ENCODE data around the gene CEMIP2.

Gene CEMIP2

DNA sequence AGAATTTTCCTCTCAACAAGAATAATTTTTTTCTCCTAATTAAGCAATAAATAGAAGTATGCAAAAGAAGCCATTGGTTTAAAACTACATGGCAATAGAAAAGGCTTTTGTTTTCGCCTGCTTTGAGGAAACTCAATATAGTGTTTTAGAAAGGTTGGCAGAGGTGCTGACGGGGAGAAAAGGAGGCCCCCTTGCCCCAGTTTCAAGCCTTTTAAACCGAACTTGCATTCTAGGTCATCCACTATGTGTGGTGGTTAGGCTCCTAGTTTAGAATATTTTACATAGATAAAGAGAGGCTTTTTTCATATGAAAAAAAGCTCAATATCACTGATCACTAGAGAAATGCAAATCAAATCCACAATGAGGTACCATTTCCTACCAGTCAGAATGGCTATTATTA, 33.5 kb upstream of the CEMIP2 start:
- TF ChIP-seq, protein P1, sequence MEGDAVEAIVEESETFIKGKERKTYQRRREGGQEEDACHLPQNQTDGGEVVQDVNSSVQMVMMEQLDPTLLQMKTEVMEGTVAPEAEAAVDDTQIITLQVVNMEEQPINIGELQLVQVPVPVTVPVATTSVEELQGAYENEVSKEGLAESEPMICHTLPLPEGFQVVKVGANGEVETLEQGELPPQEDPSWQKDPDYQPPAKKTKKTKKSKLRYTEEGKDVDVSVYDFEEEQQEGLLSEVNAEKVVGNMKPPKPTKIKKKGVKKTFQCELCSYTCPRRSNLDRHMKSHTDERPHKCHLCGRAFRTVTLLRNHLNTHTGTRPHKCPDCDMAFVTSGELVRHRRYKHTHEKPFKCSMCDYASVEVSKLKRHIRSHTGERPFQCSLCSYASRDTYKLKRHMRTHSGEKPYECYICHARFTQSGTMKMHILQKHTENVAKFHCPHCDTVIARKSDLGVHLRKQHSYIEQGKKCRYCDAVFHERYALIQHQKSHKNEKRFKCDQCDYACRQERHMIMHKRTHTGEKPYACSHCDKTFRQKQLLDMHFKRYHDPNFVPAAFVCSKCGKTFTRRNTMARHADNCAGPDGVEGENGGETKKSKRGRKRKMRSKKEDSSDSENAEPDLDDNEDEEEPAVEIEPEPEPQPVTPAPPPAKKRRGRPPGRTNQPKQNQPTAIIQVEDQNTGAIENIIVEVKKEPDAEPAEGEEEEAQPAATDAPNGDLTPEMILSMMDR (conservative IDR thresholded peaks at IDR 0.05), result no peak
- no peak overlapping the region for H3K27ac ChIP-seq

DNA sequence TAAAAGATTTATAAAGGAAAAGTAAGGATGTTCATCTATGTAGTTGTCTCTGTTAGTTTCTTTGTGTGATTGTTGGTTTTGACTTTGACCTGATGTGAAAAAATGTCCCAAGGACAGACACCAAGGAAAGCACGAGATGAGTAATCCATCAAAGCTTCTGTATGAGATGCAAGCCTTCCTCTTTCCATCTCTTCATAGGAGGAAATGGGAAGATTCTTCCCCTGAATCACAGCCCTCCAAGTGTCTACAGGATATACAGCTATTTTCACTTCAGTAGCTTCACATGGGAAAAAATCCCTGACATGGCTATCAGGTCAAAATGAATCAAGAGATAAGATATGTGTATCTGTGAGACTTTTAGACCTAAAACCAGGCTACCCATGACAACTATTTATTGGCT, 29.0 kb upstream of the CEMIP2 start:
- TF ChIP-seq, protein P1 (conservative IDR thresholded peaks at IDR 0.05), result no peak
- H3K27ac ChIP-seq, result no peak overlapping the region

DNA sequence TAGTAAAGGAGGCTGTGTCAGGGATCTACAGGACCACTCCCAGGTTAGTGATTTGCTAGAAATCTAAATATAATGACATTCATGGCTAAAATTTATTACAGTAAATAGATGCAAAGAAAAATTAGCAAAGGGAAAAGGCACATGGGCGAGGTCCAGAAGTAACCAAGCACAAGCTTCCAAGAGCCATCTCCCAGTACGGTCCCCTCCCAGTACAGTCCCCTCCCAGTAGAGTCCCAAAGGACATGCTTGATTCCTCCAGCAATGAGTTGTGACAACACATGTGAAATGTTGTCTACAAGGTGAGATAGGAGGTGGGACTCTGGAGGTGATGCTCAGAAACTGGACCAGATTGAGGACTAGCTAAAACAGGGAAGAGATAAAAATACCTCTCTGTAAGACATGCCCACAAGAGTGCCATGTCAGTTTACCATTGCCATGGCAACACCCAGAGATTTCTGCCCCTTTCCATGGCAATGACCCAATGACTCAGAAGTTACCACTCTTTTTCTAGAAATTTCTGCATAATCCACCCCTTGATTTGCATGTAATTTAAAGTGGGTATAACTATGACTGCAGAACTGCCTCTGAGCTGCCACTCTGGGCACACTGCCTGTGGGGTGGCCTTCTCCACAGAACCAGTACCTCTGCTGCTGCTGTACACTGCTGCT, 27.9 kb upstream of the CEMIP2 start:
- no peak overlapping the region for H3K27ac ChIP-seq
- TF ChIP-seq, protein P1 (conservative IDR thresholded peaks at IDR 0.05), result no peak

DNA sequence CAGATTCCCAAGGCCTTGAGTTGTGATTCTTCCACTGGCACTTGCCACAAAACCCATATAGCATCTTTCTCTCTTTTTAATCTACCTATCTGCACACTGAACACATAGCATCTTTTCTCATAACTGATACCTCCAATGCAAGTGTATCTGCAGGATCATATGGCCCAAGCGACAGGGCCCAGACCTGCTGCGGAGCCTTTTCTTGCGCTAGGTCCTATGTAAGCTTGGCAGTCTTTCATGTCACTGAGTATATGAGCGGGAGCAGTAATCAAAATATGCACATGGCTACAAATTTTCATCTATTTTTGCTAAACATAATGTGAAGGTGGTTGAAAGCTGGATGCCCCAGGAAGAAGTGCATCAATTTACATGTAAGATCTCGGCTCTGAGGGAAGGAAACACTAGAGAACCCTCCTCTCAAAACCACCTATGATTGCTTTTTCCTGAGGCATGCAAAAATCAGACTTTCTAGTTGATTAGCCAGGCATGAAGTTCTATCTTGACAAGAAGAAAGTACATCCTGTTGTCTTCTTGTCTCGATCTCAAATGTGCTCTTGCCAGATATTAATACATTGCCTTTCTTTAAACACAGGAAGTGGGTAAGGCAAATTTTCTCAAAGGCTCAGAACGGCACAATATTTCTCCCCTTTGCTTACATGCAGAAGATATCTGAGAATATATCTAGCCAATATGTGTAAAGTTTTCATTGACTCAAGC, 26.9 kb upstream of the CEMIP2 start:
- TF ChIP-seq, protein P1 (conservative IDR thresholded peaks at IDR 0.05), result no peak
- no peak overlapping the region for H3K27ac ChIP-seq

DNA sequence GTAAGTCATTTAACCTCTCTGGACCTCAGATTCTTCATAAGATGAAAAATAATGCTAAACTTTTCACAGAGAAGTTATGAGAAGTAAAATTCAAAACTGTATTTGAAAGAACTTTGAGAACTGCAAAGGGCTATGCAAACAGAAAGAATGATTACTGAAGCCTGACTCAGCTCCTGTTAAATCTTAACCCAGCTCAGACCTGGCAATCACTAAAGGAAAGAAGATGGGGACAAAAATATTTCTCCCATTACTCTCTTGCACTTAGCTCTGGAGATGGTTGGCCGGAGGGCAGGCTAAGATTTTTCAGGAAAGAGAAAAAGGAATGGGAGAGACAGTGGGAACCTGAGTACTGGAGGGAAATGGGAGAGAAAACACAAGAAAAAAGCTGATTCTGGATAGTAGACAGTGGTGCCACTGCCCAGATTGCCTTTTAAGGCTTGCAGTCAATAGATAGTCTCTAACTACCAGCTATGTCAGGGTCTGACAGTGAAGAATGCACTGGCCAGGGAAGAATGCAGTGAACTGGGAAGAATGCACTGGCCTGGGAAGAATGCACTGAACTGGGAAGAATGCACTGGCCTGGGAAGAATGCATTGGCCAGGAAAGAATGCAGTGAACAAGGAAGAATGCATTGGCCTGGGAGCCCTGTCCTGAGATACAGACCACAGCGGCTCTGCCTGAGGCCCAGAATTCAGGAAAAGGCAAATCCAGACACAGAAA, 25.2 kb upstream of the CEMIP2 start:
- TF ChIP-seq, protein P1 (conservative IDR thresholded peaks at IDR 0.05), result no peak
- H3K27ac ChIP-seq, result no peak overlapping the region

DNA sequence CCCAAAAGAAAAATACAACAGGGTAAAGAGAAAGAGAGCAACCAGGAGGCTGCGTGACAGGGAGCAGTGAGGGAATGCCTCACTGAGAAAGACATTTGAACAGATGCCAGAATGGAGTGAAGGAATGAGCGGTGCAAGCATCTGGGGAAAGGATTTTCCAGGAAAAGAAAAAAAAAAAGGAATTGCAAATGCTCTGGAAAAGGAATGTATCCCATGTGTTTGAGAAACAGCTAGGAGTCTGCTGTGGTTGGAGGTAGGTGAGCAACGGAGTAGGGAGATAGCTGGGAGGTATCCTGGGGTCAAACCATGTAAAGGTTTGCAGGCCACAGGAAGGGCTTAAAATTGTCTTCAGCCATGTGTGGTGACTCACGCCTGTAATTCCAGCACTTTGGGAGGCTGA, 23.6 kb upstream of the CEMIP2 start:
- TF ChIP-seq, protein P1 (conservative IDR thresholded peaks at IDR 0.05), result no peak
- H3K27ac ChIP-seq, result no peak overlapping the region

DNA sequence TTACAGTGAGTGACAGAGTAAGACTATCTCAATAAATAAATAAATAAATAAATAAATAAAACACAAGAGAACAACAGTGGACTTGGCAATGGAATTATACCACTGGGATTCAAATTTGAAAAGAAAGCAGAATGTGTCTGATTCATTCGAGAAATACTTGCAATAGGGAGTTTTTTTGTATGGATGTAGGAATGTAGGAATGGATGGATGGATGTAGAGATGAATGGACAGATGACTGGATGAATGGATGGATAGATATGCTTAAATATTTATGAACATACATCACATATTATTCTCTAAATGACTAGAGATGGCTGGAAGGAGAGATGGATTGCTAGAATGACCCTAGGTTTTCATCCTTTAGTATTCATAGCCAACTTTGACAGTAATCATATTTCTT, 22.0 kb upstream of the CEMIP2 start:
- TF ChIP-seq, protein P1 (conservative IDR thresholded peaks at IDR 0.05), result no peak
- H3K27ac ChIP-seq, result no peak overlapping the region

Measured in VCaP (cell line).